SU-DHL-6 (cell line): ENCODE results near the gene CARD9.

Source experiments
- EZH2phosphoT487 ChIP-seq: fragments of 200-600 bp; sonication (generic), shearing (Covaris generic); conservative IDR thresholded peaks from 2 replicates; pipeline ENCODE4 v1.6.1; 2018; ENCODE audit warnings: mild to moderate bottlenecking, antibody characterized with exemption, low read length, moderate library complexity, mixed read lengths
- TF ChIP-seq, protein P1 (sequence below): fragments of 200-600 bp; sonication (generic); IDR thresholded peaks from one replicate; pipeline ENCODE4 v1.5.1; 2017; ENCODE audit warnings: antibody characterized with exemption, mild to moderate bottlenecking, low read length, moderate library complexity; ENCODE audit not compliant: insufficient read depth, poor library complexity, severe bottlenecking

DNA sequence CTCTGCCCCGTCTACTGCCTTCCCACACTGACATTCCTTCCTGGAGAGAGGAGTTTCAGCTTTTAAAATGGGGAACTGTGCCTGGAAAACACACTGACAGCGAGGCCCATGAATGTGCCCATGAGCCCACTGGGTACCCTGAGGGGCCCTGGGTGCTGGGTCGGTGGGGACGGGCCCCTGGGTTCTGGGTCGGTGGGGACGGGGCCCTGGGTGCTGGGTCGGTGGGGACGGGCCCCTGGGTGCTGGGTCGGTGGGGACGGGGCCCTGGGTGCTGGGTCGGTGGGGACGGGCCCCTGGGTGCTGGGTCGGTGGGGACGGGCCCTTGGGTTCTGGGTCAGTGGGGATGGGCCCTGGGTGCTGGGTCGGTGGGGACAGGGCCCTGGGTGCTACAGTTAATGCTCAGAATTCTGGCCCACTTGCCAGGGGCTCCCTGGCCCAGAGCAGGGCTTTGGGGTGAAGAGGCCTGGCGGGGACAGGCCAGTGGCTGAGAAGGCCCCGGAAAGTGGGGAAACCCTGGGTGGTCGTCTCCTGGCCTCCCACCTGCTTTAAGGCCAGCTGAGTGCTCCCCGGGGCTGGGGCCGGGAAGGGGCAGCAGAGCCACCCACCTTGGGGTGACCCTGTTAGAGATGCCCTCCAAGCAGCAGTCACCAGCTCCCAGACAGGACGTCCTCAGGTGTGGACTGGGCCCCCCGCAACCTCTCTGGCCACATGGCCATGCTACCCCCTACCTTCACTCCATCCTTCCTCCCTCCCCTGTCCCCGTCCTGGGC, 43.6 kb downstream of the CARD9 start:
- TF ChIP-seq EZH2phosphoT487: no peak
- TF ChIP-seq, protein P1, sequence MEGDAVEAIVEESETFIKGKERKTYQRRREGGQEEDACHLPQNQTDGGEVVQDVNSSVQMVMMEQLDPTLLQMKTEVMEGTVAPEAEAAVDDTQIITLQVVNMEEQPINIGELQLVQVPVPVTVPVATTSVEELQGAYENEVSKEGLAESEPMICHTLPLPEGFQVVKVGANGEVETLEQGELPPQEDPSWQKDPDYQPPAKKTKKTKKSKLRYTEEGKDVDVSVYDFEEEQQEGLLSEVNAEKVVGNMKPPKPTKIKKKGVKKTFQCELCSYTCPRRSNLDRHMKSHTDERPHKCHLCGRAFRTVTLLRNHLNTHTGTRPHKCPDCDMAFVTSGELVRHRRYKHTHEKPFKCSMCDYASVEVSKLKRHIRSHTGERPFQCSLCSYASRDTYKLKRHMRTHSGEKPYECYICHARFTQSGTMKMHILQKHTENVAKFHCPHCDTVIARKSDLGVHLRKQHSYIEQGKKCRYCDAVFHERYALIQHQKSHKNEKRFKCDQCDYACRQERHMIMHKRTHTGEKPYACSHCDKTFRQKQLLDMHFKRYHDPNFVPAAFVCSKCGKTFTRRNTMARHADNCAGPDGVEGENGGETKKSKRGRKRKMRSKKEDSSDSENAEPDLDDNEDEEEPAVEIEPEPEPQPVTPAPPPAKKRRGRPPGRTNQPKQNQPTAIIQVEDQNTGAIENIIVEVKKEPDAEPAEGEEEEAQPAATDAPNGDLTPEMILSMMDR: no peak
